ENCODE data around the gene LTV1. TPM values are rescaled to one million over a fixed set of nuclear protein-coding genes. Genes with fewer than 3 reads are reported as not detected.
"Not testable (repeated sequence)": the region's sequence is repeated elsewhere in the genome, so short reads cannot be mapped to it uniquely, and the experiment has no call there.

Gene LTV1
- total RNA-seq, result 10 to 100 TPM; 34.3 to 36.3 TPM

GRCh38 chr6:143842902-143843676, at the start of gene LTV1:
Gene LTV1, plus strand, starts transcription at chr6:143843338. Its CDS starts 140 bp downstream, at chr6:143843478.
- no peaks in the 10 kb centered on the region for H3K27me3 Mint-ChIP-seq
- ChIA-PET CTCF (interaction anchor here (0.6 to 2.5 kb wide), 9 partner anchors 11 to 267 kb away, joined by 3 to 13 read pairs (median 3); partner anchors contain the start of gene SF3B5), POLR2A (interaction anchor here (0.7 to 1.5 kb wide), 7 partner anchors 15 to 276 kb away, joined by 3 to 6 read pairs (median 3); no protein-coding TSS in a partner anchor)
- ATAC-seq (peak; percentile 99), DNase-seq (peak; percentile 96)
- peaks cover 38% of the 10 kb centered on the region for H3K36me3 Mint-ChIP-seq (ENCODE audit: low read depth)
- intact Hi-C loops (cut with DNase I, micrococcal nuclease), result loop anchor here (1.0 to 5.0 kb wide), 15 partner anchors 36 to 1696 kb away; partner anchors contain the start of genes ADAT2 (in 2 of the 2), PEX3 (in 2 of the 2), PHACTR2 (in 2 of the 2) and SF3B5 (in 2 of the 2)
- peaks cover 34% of the 10 kb centered on the region for H3K4me1 Mint-ChIP-seq
- peak within 1 kb of the TSS; percentile 96 for H3K27ac Mint-ChIP-seq
- peak within 1 kb of the TSS; percentile 93 for H3K4me3 Mint-ChIP-seq
- H3K9me3 Mint-ChIP-seq (ENCODE audit: low read depth), result no peaks in the 10 kb centered on the region

DNA sequence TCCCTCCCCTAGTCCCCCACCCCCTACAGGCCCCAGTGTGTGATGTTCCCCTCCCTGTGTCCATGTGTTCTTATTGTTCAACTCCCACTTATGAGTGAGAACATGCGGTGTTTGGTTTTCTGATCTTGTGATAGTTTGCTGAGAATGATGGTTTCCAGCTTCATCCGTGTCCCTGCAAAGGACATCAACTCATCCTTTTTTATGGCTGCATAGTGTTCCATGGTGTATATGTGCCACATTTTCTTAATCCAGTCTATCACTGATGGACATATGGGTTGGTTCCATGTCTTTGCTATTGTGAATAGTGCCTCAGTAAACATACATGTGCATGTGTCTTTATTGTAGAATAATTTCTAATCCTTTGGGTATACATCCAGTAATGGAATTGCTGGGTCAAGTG, 46.6 kb upstream of the LTV1 start:
- POLR2A ChIA-PET; H3K4me3 Mint-ChIP-seq; DNase-seq; H3K27me3 Mint-ChIP-seq; intact Hi-C loops (cut with DNase I, micrococcal nuclease); H3K27ac Mint-ChIP-seq; ATAC-seq; CTCF ChIA-PET; H3K4me1 Mint-ChIP-seq: not testable (repeated sequence)
- H3K36me3 Mint-ChIP-seq (ENCODE audit: low read depth), result peaks cover 71% of the 10 kb centered on the region
- peaks cover 28% of the 10 kb centered on the region for H3K9me3 Mint-ChIP-seq (ENCODE audit: low read depth)

DNA sequence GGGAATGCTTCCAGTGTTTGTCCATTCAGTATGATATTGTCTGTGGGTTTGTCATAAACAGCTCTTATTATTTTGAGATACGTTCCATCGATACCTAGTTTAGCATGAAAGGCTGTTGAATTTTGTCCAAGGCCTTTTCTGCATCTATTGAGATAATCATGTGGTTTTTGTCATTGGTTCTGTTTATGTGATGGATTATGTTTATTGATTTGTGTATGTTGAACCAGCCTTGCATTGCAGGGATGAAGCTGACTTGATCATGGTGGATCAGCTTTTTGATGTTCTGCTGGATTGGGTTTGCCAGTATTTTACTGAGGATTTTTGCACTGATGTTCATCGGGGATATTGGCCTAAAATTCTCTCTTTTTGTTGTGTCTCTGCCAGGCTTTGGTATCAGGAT, 44.7 kb upstream of the LTV1 start:
- H3K4me3 Mint-ChIP-seq, CTCF ChIA-PET: not testable (repeated sequence)
- peaks cover 16% of the 10 kb centered on the region for H3K9me3 Mint-ChIP-seq (ENCODE audit: low read depth)

GRCh38 chr6:143802833-143803565, 40.1 kb upstream of the LTV1 start:
- intact Hi-C loops (cut with DNase I, micrococcal nuclease), result no loop called here
- POLR2A ChIA-PET, result no interaction called here
- CTCF ChIA-PET, result no interaction called here
- H3K36me3 Mint-ChIP-seq (ENCODE audit: low read depth), result peaks cover 46% of the 10 kb centered on the region
- DNase-seq, result no peak
- H3K9me3 Mint-ChIP-seq (ENCODE audit: low read depth), result peaks cover 16% of the 10 kb centered on the region
- no peak for ATAC-seq
- H3K27me3 Mint-ChIP-seq, result no peaks in the 10 kb centered on the region
- H3K27ac Mint-ChIP-seq, result no peak overlapping the region
- H3K4me1 Mint-ChIP-seq, result peaks cover 47% of the 10 kb centered on the region
- no peak overlapping the region for H3K4me3 Mint-ChIP-seq

More for the DNA sequence above, 44.7 kb upstream of the LTV1 start:
- intact Hi-C loops (cut with DNase I, micrococcal nuclease); H3K27ac Mint-ChIP-seq; H3K4me1 Mint-ChIP-seq; DNase-seq; POLR2A ChIA-PET; H3K27me3 Mint-ChIP-seq; ATAC-seq: not testable (repeated sequence)
- peaks cover 63% of the 10 kb centered on the region for H3K36me3 Mint-ChIP-seq (ENCODE audit: low read depth)

DNA sequence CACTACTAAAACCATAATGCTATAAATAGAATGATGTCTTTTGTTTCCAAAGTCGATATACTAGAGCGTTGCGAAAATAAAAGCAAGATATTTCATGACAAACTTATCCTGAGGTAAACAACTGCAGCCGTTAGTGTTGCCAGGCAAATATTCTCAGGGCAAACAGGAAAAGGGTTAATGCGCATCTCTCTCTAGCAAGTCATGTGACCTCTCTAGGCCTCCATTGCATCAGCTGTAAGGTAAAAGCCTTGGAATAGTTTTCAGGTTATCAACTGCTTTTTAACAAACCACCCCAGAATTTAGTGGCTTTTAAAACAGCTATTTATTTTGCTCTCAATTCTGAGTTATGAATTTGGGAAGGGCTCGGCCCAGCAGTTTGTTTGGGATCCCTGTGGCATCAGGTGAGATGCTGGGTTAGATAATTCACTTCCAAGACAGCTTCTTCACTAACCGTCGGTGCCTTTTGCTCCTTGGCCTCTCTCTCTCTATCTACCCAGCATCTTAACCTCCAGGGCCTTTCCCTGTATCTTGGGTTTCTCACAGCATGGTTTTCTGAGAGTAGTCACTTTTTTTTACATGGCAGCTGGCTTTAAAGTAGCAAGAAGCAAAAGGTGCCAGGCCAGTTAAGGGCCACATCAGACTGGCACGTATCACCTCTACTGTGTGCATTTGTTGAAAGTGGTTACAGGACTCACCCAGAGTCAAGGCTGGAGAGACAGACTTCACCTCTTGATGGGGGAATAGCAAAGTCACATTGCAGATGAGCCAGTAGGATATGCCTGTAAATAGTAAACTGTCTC, 39.2 kb upstream of the LTV1 start:
- ATAC-seq, result no peak
- POLR2A ChIA-PET, result no interaction called here
- no peak for DNase-seq
- intact Hi-C loops (cut with DNase I, micrococcal nuclease), result no loop called here
- Mint-ChIP-seq H3K36me3 (ENCODE audit: low read depth) (peaks cover 38% of the 10 kb centered on the region), H3K27me3 (no peaks in the 10 kb centered on the region), H3K4me1 (peaks cover 47% of the 10 kb centered on the region), H3K27ac (peak overlapping the region; percentile 31), H3K9me3 (ENCODE audit: low read depth) (peaks cover 15% of the 10 kb centered on the region), H3K4me3 (no peak overlapping the region)
- CTCF ChIA-PET, result no interaction called here

- peaks cover 30% of the 10 kb centered on the region for H3K36me3 Mint-ChIP-seq (ENCODE audit: low read depth)
- H3K27me3 Mint-ChIP-seq, result no peaks in the 10 kb centered on the region
- POLR2A ChIA-PET, result no interaction called here
Measured at GRCh38 chr6:143804835-143805239, 38.3 kb upstream of the LTV1 start.

DNA sequence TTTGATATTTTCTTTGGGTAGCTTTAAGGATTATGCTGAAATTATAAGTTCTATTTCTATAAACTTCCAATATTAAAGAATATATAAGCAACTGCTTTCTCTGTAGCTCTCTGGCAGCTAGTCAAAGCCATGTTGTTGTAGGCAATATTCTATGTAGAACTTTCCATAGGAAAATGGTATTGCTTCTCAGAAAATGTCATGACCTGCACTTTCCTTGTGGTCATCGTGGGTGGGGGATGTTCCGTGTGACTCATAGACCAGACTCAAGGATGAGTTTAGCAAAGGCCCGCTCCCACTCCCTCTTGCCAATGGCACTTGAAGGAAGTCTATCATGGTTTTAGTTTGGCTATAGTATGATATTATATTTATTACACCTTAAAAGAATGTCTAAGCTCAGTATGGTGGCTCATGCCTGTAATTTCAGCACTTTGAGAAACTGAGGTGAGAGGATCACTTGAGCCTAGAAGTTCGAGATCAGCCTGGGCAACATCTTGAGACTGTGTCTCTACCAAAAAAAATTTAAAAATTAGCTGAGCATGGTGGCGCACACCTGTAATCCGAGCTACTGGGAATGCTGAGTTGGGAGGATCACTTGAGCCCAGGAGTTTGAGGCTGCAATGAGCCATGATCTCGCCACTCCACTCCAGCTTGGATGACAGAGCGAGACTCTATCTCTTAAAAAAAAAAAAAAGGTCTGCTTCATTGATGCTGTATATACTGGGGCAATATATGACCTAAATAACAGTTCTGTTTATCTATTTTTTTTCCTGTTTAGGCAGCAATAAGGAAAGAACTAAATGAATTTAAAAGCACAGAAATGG, 36.6 kb upstream of the LTV1 start:
- peak overlapping the region; percentile 85 for H3K27ac Mint-ChIP-seq
- ChIA-PET POLR2A (interaction anchor here (0.6 to 1.4 kb wide), 2 partner anchors 356 to 441 kb away, joined by 3 to 5 read pairs; partner anchors contain the start of genes ADAT2 and PEX3), CTCF (interaction anchor here (0.7 to 2.7 kb wide), 5 partner anchors 10 to 229 kb away, joined by 3 to 5 read pairs (median 4); no protein-coding TSS in a partner anchor)
- intact Hi-C loops (cut with DNase I, micrococcal nuclease), result loop anchor here (1.0 to 2.0 kb wide), 2 partner anchors 36 to 37 kb away; partner anchors contain the start of gene LTV1 (in 2 of the 2)
- peaks cover 17% of the 10 kb centered on the region for H3K36me3 Mint-ChIP-seq (ENCODE audit: low read depth)
- H3K9me3 Mint-ChIP-seq (ENCODE audit: low read depth), result no peaks in the 10 kb centered on the region
- peak overlapping the region; percentile 32 for H3K4me3 Mint-ChIP-seq
- H3K27me3 Mint-ChIP-seq, result no peaks in the 10 kb centered on the region
- peak; percentile 92 for DNase-seq
- peak; percentile 75 for ATAC-seq
- peaks cover 47% of the 10 kb centered on the region for H3K4me1 Mint-ChIP-seq

More at GRCh38 chr6:143804835-143805239, 38.3 kb upstream of the LTV1 start:
- intact Hi-C loops (cut with DNase I, micrococcal nuclease), result no loop called here
- Mint-ChIP-seq H3K27ac (peak overlapping the region; percentile 75), H3K9me3 (ENCODE audit: low read depth) (peaks cover 6% of the 10 kb centered on the region), H3K4me1 (peaks cover 47% of the 10 kb centered on the region), H3K4me3 (peak overlapping the region; percentile 17)
- CTCF ChIA-PET, result no interaction called here
- DNase-seq (no peak), ATAC-seq (no peak)

DNA sequence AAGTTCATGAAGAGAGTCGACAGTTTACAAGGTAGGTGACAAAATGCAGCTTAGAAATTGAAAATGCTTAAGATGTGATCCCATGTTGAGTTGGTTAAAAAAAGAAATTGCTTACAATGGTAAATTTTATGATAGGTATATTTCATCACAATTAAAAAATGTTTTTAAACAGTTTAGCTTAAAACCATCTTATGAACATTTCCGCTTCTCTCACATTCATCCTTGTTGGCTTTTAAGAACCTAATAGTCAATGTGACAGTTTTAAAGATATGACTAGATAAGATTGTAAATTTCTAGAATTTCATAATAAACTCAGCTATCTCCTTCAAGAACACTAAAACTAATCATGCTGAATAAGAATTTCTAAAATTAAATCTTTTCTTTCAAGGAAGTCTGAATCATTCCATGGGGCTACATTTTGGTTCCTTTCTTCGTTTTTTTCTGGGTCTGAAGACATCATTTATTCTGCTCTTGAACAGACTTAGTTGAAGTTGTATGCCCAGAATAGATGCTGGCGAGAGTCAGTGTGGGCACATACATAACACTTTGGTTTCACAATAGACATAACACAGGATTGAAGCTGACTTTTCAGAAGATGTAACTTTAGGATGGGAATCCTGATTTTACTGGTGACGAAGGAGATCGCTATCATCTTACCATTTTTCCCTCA, 35.9 kb upstream of the LTV1 start:
- no peaks in the 10 kb centered on the region for H3K27me3 Mint-ChIP-seq
- ChIA-PET CTCF (interaction anchor here (0.7 to 2.7 kb wide), 5 partner anchors 9 to 229 kb away, joined by 3 to 5 read pairs (median 4); no protein-coding TSS in a partner anchor), POLR2A (interaction anchor here (0.6 to 1.4 kb wide), 4 partner anchors 36 to 378 kb away, joined by 3 to 11 read pairs (median 4); partner anchors contain the start of genes ADAT2, LTV1 and PEX3)
- H3K4me1 Mint-ChIP-seq, result peaks cover 49% of the 10 kb centered on the region
- no peaks in the 10 kb centered on the region for H3K9me3 Mint-ChIP-seq (ENCODE audit: low read depth)
- intact Hi-C loops (cut with DNase I, micrococcal nuclease), result loop anchor here in 1 of 2 experiments (2.0 kb wide), 1 partner anchor 36 kb away; the partner anchor contains the start of gene LTV1
- H3K4me3 Mint-ChIP-seq, result peak overlapping the region; percentile 3
- ATAC-seq, result peak; percentile 33
- H3K27ac Mint-ChIP-seq, result peak overlapping the region; percentile 85
- peak; percentile 12 for DNase-seq
- peaks cover 11% of the 10 kb centered on the region for H3K36me3 Mint-ChIP-seq (ENCODE audit: low read depth)

DNA sequence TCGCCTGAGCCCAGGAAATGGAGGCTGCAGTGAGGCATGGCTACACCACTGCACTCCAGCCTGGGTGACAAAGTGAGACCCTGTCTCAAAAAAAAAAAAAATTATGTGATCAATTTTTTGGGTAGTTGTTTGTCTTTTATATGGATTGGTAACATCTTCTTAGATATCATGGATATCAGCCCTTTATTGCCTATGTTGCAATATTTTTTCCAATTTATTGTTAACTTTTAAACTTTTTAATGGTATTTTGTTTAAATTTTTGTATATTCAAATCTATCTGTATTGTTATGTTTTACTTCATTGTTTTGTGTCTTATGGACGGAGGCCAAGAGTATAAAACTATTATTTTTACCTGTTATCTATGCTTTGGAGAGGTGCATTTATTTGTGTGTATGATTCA, 32.4 kb upstream of the LTV1 start:
- H3K27me3 Mint-ChIP-seq, result no peaks in the 10 kb centered on the region
- ChIA-PET POLR2A (no interaction called here), CTCF (interaction anchor here (0.9 kb wide), 1 partner anchor 12 kb away, joined by 3 read pairs; no protein-coding TSS in a partner anchor)
- H3K9me3 Mint-ChIP-seq (ENCODE audit: low read depth), result no peaks in the 10 kb centered on the region
- ATAC-seq (no peak), DNase-seq (no peak)
- peaks cover 8% of the 10 kb centered on the region for H3K36me3 Mint-ChIP-seq (ENCODE audit: low read depth)
- intact Hi-C loops (cut with DNase I, micrococcal nuclease), result no loop called here
- peaks cover 23% of the 10 kb centered on the region for H3K4me1 Mint-ChIP-seq
- no peak overlapping the region for H3K4me3 Mint-ChIP-seq
- no peak overlapping the region for H3K27ac Mint-ChIP-seq
